Common myeloid progenitor, CD34-positive (primary cell): Measurements from ENCODE around the gene ZNF550. TPM values are rescaled to one million over a fixed set of nuclear protein-coding genes. Genes with fewer than 3 reads are reported as not detected.

Source experiments
- CTCF ChIA-PET: fragments of 350-600 bp; sonication (Branson Sonifier 250); formaldehyde crosslinking; loops from one replicate; lab custom pipeline; 2021; ENCODE audit warnings: antibody characterized with exemption; lab: Charles Lee
- POLR2A ChIA-PET: fragments of 350-600 bp; sonication (Branson Sonifier 250); formaldehyde crosslinking; loops from one replicate; lab custom pipeline; 2021; ENCODE audit warnings: antibody characterized with exemption; lab: Charles Lee
- DNase-seq, 3 donors: peaks; one replicate each; pipeline versions ENCODE4 v3.0.0 to v3.0.0-alpha.2; 2013
- H3K27ac ChIP-seq, 2 experiments: 1 replicate in 1 of 2; 2 replicates in 1 of 2; pipeline ENCODE4 v1.7.0; 2013; ENCODE audit warnings: inconsistent platforms in 2 of 2, low read length in 2 of 2, mild to moderate bottlenecking in 2 of 2, low read depth in 1 of 2, moderate library complexity in 1 of 2; ENCODE audit not compliant: severe bottlenecking in 2 of 2, insufficient read depth in 1 of 2, poor library complexity in 1 of 2
- H3K27me3 ChIP-seq, 5 experiments: replicated peaks in 2 of 5; 1 replicate in 3 of 5; 2 replicates in 2 of 5; pipeline versions ENCODE4 v1.6.1 to v1.7.0; 2013; ENCODE audit warnings: low read length in 4 of 5, mild to moderate bottlenecking in 2 of 5, moderate library complexity in 2 of 5, inconsistent platforms in 1 of 5; ENCODE audit not compliant: insufficient read depth in 5 of 5, control insufficient read depth in 4 of 5
- H3K36me3 ChIP-seq, 4 experiments: 1 replicate in 2 of 4; 2 replicates in 2 of 4; pipeline versions ENCODE4 v1.6.1 to v1.7.0; 2013; ENCODE audit warnings: low read length in 3 of 4, control low read depth in 1 of 4, mild to moderate bottlenecking in 1 of 4; ENCODE audit not compliant: control insufficient read depth in 4 of 4, insufficient read depth in 4 of 4
- H3K4me1 ChIP-seq, 4 experiments: 1 replicate in 3 of 4; 2 replicates in 1 of 4; pipeline versions ENCODE4 v1.6.1 to v1.7.1; 2013; ENCODE audit warnings: low read length in 3 of 4, mild to moderate bottlenecking in 3 of 4, control low read depth in 1 of 4, inconsistent platforms in 1 of 4, moderate library complexity in 1 of 4; ENCODE audit not compliant: control insufficient read depth in 4 of 4, insufficient read depth in 4 of 4; ENCODE audit errors: control extremely low read depth in 1 of 4
- H3K4me3 ChIP-seq, 7 experiments: 1 replicate in 4 of 7; 2 replicates in 3 of 7; pipeline versions ENCODE4 v1.5.1 to v1.7.0; 2013; ENCODE audit warnings: mild to moderate bottlenecking in 7 of 7, low read length in 6 of 7, moderate library complexity in 6 of 7, inconsistent platforms in 2 of 7, low read depth in 2 of 7, control low read depth in 1 of 7; ENCODE audit not compliant: insufficient read depth in 4 of 7, control insufficient read depth in 1 of 7; ENCODE audit errors: extremely low read depth in 1 of 7
- H3K9me3 ChIP-seq, 5 experiments: 1 replicate in 4 of 5; 2 replicates in 1 of 5; pipeline versions ENCODE4 v1.6.1 to v1.7.1; 2013; ENCODE audit warnings: low read length in 4 of 5, mild to moderate bottlenecking in 2 of 5, inconsistent platforms in 1 of 5, low read depth in 1 of 5, moderate library complexity in 1 of 5; ENCODE audit not compliant: control insufficient read depth in 4 of 5, insufficient read depth in 2 of 5; ENCODE audit errors: control extremely low read depth in 1 of 5
- WGBS: methylation state at CpG from one replicate; pipeline ENCODE4 v1.1.5; 2013; ENCODE audit not compliant: insufficient coverage; 5-methylcytosine and 5-hydroxymethylcytosine counted together
- polyA plus RNA-seq: library from polyadenylated mRNA; unstranded; fragments of 120-200 nt; gene quantifications from one replicate; pipeline ENCODE4 v1.2.1, GENCODE V29; 2013

The ZNF550 gene
- polyA plus RNA-seq, result 15.3 TPM

DNA sequence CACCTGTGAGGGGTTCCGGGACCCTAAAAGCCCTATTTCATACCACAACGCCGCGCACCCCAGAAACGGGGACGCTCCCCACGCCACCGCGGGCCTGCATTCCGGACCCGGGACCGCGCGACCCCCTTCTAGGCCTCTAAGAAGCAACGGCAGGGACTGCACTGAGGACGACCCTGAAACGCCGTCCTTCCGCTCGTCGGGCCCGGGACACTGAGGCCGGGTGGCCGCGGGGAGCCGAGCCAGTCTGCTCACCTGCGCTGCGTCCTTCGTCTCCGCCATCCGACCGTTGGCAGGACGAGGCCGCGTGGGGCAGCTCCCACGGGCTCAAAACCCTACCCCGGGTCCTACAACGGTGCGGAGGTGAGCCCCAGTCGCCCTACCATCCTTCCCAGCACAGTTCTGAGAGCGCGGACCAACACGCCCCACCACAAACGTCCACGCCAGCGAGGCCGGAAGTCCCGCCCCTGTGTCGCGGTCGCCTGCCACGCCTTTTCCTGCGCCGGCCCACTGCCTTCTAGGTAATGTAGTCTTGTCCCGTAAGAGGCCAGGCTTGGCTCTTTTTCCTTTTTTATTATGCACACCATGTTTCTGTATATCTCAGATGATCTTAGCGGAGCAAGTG is at the start of gene ZNF550:
ZNF550 (minus strand) TSS at position 460 of the 622 bp plus-strand sequence; CDS start at position 279, 181 bp downstream.
- WGBS, result 0% methylated on average over 56 of the region's 56 CpGs

DNA sequence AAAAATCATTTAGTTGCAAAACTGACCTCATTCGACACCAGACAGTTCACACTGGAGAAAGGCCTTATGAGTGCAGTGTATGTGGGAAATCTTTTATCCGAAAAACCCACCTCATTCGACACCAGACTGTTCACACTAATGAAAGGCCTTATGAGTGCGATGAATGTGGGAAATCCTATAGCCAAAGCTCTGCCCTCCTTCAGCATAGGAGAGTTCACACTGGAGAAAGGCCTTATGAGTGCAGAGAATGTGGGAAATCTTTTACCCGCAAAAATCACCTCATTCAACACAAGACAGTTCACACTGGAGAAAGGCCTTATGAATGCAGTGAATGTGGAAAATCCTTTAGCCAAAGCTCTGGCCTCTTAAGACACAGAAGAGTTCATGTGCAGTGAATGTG is 47.3 kb upstream of the ZNF550 start:
- no peak overlapping the region for H3K27ac ChIP-seq
- ChIA-PET CTCF (interaction anchor here (0.6 to 0.7 kb wide), 2 partner anchors 12 to 458 kb away, joined by 3 read pairs; no protein-coding TSS in a partner anchor), POLR2A (no interaction called here)
- no peak for DNase-seq
- no peaks in the 10 kb centered on the region for H3K4me1 ChIP-seq
- peaks cover 9 to 70% (median 49%) of the 10 kb centered on the region in 5 experiments for H3K9me3 ChIP-seq
- WGBS, result 100% methylated on average over 1 of the region's 5 CpGs
- H3K4me3 ChIP-seq, result no peak overlapping the region
- H3K36me3 ChIP-seq, result peaks cover 22 to 59% (median 44%) of the 10 kb centered on the region in 4 experiments
- H3K27me3 ChIP-seq, result no peaks in the 10 kb centered on the region

More for the DNA sequence above, at the start of gene ZNF550:
- DNase-seq, result peak; percentile 92 to 96 (median 95)
- CTCF ChIA-PET, result no interaction called here
- POLR2A ChIA-PET, result interaction anchor here (0.6 kb wide), 1 partner anchor 1361 kb away, joined by 6 read pairs; no protein-coding TSS in a partner anchor
- Histone ChIP-seq H3K4me3 (peak within 1 kb of the TSS; percentile 87 to 99 (median 92)), H3K27ac (peak within 1 kb of the TSS; percentile 70 to 83), H3K4me1 (peaks cover 4 to 22% (median 15%) of the 10 kb centered on the region in 4 experiments), H3K9me3 (peaks cover under 1 to 50% (median 32%) of the 10 kb centered on the region in 5 experiments), H3K36me3 (peaks cover 15 to 27% (median 23%) of the 10 kb centered on the region in 4 experiments), H3K27me3 (no peaks in the 10 kb centered on the region)

GRCh38 chr19:57599761-57600383 is 40.2 kb upstream of the ZNF550 start, which contains the start of gene ZNF530:
TSS of gene ZNF530 (plus strand) at chr19:57599885. CDS start at chr19:57604346, 4,461 bp downstream.
- CTCF ChIA-PET, result interaction anchor here (1.8 kb wide), 1 partner anchor 14 kb away, joined by 9 read pairs; the partner anchor contains the start of gene ZNF134
- DNase-seq, result peak; percentile 88 to 93 (median 91)
- peak within 1 kb of the TSS in 1 of 2 experiments; percentile 40 for H3K27ac ChIP-seq
- under 1% methylated on average over 49 of the region's 53 CpGs for WGBS
- peaks cover 2 to 25% (median 15%) of the 10 kb centered on the region in 4 experiments for H3K36me3 ChIP-seq
- POLR2A ChIA-PET, result no interaction called here
- peaks cover 0 to 13% (median 8%) of the 10 kb centered on the region in 4 experiments for H3K4me1 ChIP-seq
- peaks cover 2 to 32% (median 18%) of the 10 kb centered on the region in 5 experiments for H3K9me3 ChIP-seq
- no peaks in the 10 kb centered on the region for H3K27me3 ChIP-seq
- H3K4me3 ChIP-seq, result peak within 1 kb of the TSS; percentile 73 to 98 (median 87)

- Histone ChIP-seq H3K4me1 (peaks cover 0 to 13% (median 8%) of the 10 kb centered on the region in 4 experiments), H3K9me3 (peaks cover under 1 to 28% (median 13%) of the 10 kb centered on the region in 5 experiments), H3K4me3 (peak overlapping the region; percentile 73 to 98 (median 87)), H3K27ac (peak overlapping the region in 1 of 2 experiments; percentile 40), H3K36me3 (peaks cover 0 to 20% (median 10%) of the 10 kb centered on the region in 4 experiments), H3K27me3 (no peaks in the 10 kb centered on the region)
- WGBS, result 6% methylated on average over 2 of the region's 8 CpGs
- DNase-seq, result no peak
- CTCF ChIA-PET, result no interaction called here
- POLR2A ChIA-PET, result no interaction called here
These were observed 39.7 kb upstream of the ZNF550 start for GRCh38 chr19:57599377-57599760.

- 100% methylated on average over 1 of the region's 1 CpG for WGBS
These were observed 27.9 kb upstream of the ZNF550 start for GRCh38 chr19:57587529-57587928.

DNA sequence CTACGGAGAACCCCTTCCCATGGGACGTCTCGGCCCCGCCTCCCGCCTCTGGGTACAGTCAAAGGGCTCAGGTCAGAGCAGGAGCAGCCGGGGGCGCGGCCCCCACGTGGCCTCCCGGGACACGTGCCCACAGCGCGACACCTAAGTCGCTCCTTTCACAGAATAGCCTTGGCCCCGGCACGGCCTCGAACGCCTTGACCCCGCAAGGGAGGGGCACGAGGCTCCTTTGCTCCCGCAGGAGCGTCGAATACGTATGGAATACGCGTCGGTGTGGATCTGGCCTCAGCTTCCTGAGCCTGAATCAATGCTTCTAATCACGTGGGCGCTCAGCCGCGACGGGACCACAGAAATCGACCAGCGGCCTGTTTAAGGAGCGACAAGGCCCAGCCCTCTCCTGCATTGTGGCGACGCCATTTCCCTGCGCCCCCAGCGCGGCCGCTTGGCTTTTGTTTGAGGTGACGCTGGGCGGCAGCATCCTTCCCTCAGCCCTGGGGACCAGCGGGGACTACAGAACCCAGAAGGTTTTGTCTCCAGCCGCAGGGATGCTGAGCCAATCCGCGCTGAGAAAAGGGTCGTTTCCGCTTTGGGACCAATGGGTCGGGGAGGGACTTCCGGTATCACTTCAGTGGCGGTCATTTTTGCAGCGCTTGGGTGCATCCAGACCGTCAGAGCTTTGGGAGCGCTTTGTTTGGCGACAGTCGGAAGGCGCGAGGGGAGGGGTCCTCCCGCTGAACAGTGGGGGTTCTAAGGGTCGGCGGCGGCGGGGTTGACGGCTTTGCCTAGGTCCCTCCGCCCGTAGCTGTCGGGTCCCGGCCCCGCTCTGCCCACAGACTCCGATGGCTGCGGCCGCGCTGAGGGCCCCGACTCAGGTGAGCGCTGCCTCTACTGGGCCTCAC is 24.1 kb upstream of the ZNF550 start, which contains the start of gene ZIK1:
ZIK1 (plus strand) TSS at position 625 of the 896 bp plus-strand sequence; CDS start at position 837, 212 bp downstream.
- H3K9me3 ChIP-seq, result peaks cover 1 to 47% (median 39%) of the 10 kb centered on the region in 5 experiments
- ChIA-PET POLR2A (interaction anchor here (0.8 kb wide), 1 partner anchor 84 kb away, joined by 3 read pairs; the partner anchor contains the start of gene ZNF773), CTCF (no interaction called here)
- H3K36me3 ChIP-seq, result peaks cover 8 to 33% (median 26%) of the 10 kb centered on the region in 4 experiments
- H3K27ac ChIP-seq, result peak within 1 kb of the TSS; percentile 22 to 45
- H3K4me1 ChIP-seq, result peaks cover 0 to 22% (median 14%) of the 10 kb centered on the region in 4 experiments
- DNase-seq, result peak; percentile 98 to 99 (median 99)
- H3K27me3 ChIP-seq, result no peaks in the 10 kb centered on the region
- H3K4me3 ChIP-seq, result peak within 1 kb of the TSS; percentile 69 to 85 (median 77)
- WGBS, result 3% methylated on average over 70 of the region's 76 CpGs

More at GRCh38 chr19:57587529-57587928, 27.9 kb upstream of the ZNF550 start:
- peaks cover 6 to 76% (median 66%) of the 10 kb centered on the region in 5 experiments for H3K9me3 ChIP-seq
- POLR2A ChIA-PET, result no interaction called here
- H3K27ac ChIP-seq, result no peak overlapping the region
- H3K4me3 ChIP-seq, result no peak overlapping the region
- no peaks in the 10 kb centered on the region for H3K27me3 ChIP-seq
- no peak for DNase-seq
- CTCF ChIA-PET, result no interaction called here
- peaks cover 29 to 70% (median 62%) of the 10 kb centered on the region in 4 experiments for H3K36me3 ChIP-seq
- peaks cover 0 to 18% (median 14%) of the 10 kb centered on the region in 4 experiments for H3K4me1 ChIP-seq
